Measurements from ENCODE around the gene BOC. TPM values are rescaled to one million over a fixed set of nuclear protein-coding genes. Genes with fewer than 3 reads are reported as not detected.

The BOC gene
- total and polyA plus RNA-seq, 2 of the 8 experiments (the other 6 are each of a cell fraction or from before 2014, with no cell fraction given) = 6.9 to 9.3 TPM

- TF ChIP-seq, protein P1, sequence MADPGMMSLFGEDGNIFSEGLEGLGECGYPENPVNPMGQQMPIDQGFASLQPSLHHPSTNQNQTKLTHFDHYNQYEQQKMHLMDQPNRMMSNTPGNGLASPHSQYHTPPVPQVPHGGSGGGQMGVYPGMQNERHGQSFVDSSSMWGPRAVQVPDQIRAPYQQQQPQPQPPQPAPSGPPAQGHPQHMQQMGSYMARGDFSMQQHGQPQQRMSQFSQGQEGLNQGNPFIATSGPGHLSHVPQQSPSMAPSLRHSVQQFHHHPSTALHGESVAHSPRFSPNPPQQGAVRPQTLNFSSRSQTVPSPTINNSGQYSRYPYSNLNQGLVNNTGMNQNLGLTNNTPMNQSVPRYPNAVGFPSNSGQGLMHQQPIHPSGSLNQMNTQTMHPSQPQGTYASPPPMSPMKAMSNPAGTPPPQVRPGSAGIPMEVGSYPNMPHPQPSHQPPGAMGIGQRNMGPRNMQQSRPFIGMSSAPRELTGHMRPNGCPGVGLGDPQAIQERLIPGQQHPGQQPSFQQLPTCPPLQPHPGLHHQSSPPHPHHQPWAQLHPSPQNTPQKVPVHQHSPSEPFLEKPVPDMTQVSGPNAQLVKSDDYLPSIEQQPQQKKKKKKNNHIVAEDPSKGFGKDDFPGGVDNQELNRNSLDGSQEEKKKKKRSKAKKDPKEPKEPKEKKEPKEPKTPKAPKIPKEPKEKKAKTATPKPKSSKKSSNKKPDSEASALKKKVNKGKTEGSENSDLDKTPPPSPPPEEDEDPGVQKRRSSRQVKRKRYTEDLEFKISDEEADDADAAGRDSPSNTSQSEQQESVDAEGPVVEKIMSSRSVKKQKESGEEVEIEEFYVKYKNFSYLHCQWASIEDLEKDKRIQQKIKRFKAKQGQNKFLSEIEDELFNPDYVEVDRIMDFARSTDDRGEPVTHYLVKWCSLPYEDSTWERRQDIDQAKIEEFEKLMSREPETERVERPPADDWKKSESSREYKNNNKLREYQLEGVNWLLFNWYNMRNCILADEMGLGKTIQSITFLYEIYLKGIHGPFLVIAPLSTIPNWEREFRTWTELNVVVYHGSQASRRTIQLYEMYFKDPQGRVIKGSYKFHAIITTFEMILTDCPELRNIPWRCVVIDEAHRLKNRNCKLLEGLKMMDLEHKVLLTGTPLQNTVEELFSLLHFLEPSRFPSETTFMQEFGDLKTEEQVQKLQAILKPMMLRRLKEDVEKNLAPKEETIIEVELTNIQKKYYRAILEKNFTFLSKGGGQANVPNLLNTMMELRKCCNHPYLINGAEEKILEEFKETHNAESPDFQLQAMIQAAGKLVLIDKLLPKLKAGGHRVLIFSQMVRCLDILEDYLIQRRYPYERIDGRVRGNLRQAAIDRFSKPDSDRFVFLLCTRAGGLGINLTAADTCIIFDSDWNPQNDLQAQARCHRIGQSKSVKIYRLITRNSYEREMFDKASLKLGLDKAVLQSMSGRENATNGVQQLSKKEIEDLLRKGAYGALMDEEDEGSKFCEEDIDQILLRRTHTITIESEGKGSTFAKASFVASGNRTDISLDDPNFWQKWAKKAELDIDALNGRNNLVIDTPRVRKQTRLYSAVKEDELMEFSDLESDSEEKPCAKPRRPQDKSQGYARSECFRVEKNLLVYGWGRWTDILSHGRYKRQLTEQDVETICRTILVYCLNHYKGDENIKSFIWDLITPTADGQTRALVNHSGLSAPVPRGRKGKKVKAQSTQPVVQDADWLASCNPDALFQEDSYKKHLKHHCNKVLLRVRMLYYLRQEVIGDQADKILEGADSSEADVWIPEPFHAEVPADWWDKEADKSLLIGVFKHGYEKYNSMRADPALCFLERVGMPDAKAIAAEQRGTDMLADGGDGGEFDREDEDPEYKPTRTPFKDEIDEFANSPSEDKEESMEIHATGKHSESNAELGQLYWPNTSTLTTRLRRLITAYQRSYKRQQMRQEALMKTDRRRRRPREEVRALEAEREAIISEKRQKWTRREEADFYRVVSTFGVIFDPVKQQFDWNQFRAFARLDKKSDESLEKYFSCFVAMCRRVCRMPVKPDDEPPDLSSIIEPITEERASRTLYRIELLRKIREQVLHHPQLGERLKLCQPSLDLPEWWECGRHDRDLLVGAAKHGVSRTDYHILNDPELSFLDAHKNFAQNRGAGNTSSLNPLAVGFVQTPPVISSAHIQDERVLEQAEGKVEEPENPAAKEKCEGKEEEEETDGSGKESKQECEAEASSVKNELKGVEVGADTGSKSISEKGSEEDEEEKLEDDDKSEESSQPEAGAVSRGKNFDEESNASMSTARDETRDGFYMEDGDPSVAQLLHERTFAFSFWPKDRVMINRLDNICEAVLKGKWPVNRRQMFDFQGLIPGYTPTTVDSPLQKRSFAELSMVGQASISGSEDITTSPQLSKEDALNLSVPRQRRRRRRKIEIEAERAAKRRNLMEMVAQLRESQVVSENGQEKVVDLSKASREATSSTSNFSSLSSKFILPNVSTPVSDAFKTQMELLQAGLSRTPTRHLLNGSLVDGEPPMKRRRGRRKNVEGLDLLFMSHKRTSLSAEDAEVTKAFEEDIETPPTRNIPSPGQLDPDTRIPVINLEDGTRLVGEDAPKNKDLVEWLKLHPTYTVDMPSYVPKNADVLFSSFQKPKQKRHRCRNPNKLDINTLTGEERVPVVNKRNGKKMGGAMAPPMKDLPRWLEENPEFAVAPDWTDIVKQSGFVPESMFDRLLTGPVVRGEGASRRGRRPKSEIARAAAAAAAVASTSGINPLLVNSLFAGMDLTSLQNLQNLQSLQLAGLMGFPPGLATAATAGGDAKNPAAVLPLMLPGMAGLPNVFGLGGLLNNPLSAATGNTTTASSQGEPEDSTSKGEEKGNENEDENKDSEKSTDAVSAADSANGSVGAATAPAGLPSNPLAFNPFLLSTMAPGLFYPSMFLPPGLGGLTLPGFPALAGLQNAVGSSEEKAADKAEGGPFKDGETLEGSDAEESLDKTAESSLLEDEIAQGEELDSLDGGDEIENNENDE (IDR thresholded peaks at IDR 0.05; ENCODE audit: insufficient replicate concordance, low read length) = no peak
- no peak for TF ChIP-seq TEAD4 (IDR thresholded peaks at IDR 0.05; ENCODE audit: low read depth, low read length)
These were observed 58.7 kb downstream of the BOC start (continued) for GRCh38 chr3:113270068-113270467.
